Stimulated activated CD4-positive, alpha-beta T cell treated with anti-CD3 and anti-CD28 coated beads, Interleukin-12 subunit alpha, Interleukin-12 subunit beta, amount 100 ng/mL, for 48 hours (primary cell): ENCODE measurements around the gene TNFRSF8.

Source experiments
- DNase-seq, 3 donors: peaks; one replicate each; pipeline ENCODE4 v3.0.0-alpha.2; 2020; ENCODE audit warnings: low read depth in 2 of 3, low spot score in 1 of 3

Gene TNFRSF8

GRCh38 chr1:12185918-12186678, 123.0 kb downstream of the TNFRSF8 start:
- no peak for DNase-seq

DNA sequence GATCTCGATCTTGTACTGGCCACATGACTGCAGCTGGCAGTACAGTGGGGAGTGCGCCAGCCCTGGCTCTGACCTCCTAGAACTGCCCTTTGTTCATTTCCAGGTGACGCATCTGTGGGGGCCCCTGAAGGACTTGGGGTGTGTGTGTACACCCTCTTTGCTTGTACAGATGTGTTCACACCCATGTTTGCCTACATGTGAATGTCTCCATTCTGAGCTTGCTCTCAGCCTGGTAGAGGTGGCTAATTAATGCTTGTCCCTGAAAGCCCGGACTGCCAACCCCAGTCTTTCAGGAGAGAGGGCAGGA, 123.5 kb downstream of the TNFRSF8 start:
- no peak for DNase-seq

DNA sequence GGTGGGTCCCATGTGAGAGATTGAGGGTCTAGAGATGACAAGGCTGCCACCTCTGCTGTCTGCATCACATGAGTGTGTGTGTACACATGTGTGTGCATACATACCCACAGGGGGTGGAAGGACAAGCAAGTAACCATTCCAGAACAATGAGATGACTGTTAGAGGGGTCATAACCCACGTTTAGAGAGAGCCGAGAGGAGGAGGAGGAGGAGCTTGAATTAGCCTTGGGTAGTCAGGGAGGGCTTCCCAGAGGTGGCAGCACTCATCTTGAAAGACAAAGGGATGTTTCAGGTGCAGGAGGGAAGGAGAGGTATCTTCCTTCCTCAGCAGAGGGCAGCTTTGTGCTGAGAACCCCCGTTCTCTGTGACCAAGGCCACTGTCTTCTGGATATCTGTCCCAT, 125.0 kb downstream of the TNFRSF8 start:
- DNase-seq: no peak

DNA sequence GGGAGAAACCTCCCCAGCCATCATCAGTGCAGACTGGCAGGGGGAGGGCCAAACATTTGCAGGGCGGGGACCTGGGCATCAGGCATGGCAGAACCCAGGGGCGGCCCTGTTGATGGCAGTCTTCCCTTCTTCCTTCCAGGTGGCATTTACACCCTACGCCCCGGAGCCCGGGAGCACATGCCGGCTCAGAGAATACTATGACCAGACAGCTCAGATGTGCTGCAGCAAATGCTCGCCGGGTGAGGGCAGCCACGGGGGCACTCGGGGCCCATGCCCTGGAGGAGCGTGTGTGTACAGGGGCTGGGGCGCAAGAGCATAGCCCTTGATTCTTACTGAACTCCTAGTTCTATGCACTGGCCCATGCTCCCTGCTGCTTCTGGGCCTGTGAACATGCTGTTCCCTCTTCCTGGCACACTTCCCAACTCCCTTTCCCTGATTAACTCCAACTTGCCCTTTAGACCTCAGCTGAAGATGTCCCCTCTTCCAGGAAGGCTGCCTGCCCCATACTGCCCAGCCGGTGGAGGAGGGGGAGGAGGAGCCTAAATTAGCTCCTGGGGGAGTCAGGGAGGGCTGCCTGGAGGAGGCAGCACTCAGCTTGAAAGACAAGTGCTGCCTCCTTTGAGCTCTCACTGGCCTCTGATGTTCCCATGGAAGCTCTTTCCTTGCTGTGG, 125.7 kb downstream of the TNFRSF8 start:
- DNase-seq: no peak

- DNase-seq: no peak
Measured at GRCh38 chr1:12189328-12189682, 126.2 kb downstream of the TNFRSF8 start.

DNA sequence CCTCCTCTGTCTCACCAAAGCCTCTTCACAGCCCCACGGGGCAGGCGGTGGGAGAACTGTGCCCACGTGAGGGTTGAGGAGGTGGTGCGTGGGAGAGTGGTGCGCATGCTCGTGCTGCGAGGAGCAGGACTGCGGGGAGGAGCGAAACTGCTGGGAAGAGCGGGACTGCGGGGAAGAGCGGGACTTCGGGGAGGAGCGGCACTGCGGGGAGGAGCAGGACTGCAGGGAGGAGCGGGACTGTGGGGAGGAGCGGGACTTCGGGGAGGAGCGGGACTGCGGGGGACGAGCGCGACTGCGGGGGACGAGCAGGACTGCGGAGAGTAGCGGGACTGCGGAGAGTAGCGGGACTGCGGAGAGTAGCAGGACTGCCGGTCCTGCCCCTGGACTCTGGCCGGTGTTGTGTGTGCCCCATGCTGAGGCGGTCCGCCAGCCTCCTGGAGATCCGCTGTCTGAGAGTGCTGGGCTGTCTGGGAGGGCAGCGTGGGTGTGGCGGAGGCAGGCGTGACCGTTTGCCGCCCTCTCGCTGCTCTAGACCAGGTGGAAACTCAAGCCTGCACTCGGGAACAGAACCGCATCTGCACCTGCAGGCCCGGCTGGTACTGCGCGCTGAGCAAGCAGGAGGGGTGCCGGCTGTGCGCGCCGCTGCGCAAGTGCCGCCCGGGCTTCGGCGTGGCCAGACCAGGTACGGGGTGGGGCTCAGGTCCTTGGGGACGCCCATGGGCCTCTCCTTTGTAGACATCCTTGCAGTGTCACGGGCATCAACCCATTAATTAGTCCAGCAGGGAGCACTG, 128.3 kb downstream of the TNFRSF8 start:
- DNase-seq: no peak
